ENCODE data around the gene KLHL22.

DNA sequence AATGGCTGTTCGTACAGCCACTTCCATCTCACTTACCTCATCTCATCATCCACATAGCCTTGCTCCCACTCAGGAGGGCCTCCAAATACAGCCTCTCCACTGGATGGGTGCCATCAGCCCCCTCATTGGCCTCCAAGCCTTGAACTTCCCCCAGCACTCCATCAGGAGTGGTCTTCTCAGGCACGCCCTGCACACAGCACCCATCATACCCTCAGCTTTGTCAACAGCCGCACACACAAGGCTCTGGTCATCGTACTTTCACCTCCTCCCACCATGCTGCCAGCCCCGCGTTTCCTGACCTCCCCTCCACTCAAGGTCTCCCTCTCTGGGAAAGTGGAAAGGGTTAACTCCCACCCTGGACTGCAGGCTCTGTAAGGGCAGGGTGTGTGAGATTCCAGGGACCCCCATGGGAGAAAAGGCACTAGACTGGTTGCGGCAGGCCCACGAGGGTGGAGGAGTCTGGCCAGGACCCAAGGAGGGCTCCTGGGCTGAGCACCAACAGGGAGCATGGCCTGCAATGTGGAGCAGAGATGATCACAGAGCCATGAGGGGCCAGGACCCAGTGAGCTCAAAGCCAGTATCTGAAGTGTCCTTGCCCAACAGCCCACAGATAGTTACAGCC, 37.0 kb downstream of the KLHL22 start:
- TF ChIP-seq POLR2A (IDR thresholded peaks at IDR 0.05; ENCODE audit: low read depth, low read length) (no peak), POLR2AphosphoS5 (IDR thresholded peaks at IDR 0.05; ENCODE audit: low read depth, low read length) (no peak), TAF1 (IDR thresholded peaks at IDR 0.05; ENCODE audit: borderline replicate concordance, low read depth, low read length) (no peak)

Data from GM12892 (cell line).